ENCODE measurements around the gene RFWD3. TPM values are rescaled to one million over a fixed set of nuclear protein-coding genes. Genes with fewer than 3 reads are reported as not detected.

Gene RFWD3
- total and polyA plus RNA-seq, 2 of the 8 experiments (the other 6 are each of a cell fraction or from before 2014, with no cell fraction given): 67.1 to 114 TPM

GRCh38 chr16:74713876-74714275 is 47.2 kb upstream of the RFWD3 start (continued):
- TF ChIP-seq GABPA (IDR thresholded peaks at IDR 0.05; ENCODE audit: borderline replicate concordance, insufficient read depth, low read length) (no peak), MAFK (IDR thresholded peaks at IDR 0.05; ENCODE audit: low read depth, low read length) (no peak), RFX5 (IDR thresholded peaks at IDR 0.05; ENCODE audit: borderline replicate concordance, low read depth, low read length) (no peak)

Data from H1 (cell line).